Peyer's patch (tissue), 4 donors: ENCODE data around the gene PYGL.
"Not testable (repeated sequence)": the region's sequence is repeated elsewhere in the genome, so short reads cannot be mapped to it uniquely, and the experiment has no call there.

Experiments
- POLR2A ChIP-seq, 2 donors: fragments of 450-650 bp; IDR thresholded peaks; one replicate each; pipeline ENCODE4 v1.5.1; 2017; ENCODE audit warnings: antibody characterized with exemption in 2 of 2, mild to moderate bottlenecking in 2 of 2, moderate library complexity in 2 of 2
- TF ChIP-seq, protein P1 (sequence below), 6 experiments: fragments of 450-650 bp in 4 of 6; fragments of 200-600 bp in 2 of 6; sonication (generic) in 1 of 6; IDR thresholded peaks; one replicate each; pipeline ENCODE4 v1.5.1; 2017 to 2019; ENCODE audit warnings: antibody characterized with exemption in 6 of 6, mild to moderate bottlenecking in 3 of 6, moderate library complexity in 1 of 6

- TF ChIP-seq, protein P1, sequence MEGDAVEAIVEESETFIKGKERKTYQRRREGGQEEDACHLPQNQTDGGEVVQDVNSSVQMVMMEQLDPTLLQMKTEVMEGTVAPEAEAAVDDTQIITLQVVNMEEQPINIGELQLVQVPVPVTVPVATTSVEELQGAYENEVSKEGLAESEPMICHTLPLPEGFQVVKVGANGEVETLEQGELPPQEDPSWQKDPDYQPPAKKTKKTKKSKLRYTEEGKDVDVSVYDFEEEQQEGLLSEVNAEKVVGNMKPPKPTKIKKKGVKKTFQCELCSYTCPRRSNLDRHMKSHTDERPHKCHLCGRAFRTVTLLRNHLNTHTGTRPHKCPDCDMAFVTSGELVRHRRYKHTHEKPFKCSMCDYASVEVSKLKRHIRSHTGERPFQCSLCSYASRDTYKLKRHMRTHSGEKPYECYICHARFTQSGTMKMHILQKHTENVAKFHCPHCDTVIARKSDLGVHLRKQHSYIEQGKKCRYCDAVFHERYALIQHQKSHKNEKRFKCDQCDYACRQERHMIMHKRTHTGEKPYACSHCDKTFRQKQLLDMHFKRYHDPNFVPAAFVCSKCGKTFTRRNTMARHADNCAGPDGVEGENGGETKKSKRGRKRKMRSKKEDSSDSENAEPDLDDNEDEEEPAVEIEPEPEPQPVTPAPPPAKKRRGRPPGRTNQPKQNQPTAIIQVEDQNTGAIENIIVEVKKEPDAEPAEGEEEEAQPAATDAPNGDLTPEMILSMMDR (IDR thresholded peaks at IDR 0.05): not testable (repeated sequence)
- TF ChIP-seq POLR2A (IDR thresholded peaks at IDR 0.05): not testable (repeated sequence)
These were observed 2.6 kb downstream of the PYGL start for GRCh38 chr14:50941638-50942037.
